ENCODE data around the gene ECE1. TPM values are rescaled to one million over a fixed set of nuclear protein-coding genes. Genes with fewer than 3 reads are reported as not detected.

The ECE1 gene
- total and polyA plus RNA-seq, 10 donors, result 17.2 to 142 (median 105) TPM

- no peak for TF ChIP-seq CTCF (IDR thresholded peaks at IDR 0.05 in 8 of 11, conservative IDR thresholded peaks at IDR 0.05 in 3 of 11)
- TF ChIP-seq POLR2AphosphoS5 (IDR thresholded peaks at IDR 0.05), result peak; percentile 44 to 63 (median 51)
- intact Hi-C loops (cut with DNase I; ENCODE audit: low total_unique reads), result no loop called here
- DNase-seq, result no peak
- Histone ChIP-seq H3K27me3 (replicated peaks in 1 of 7) (no peaks in the 10 kb centered on the region), H3K4me1 (peaks cover 15 to 89% (median 55%) of the 10 kb centered on the region in 6 donors), H3K27ac (peak overlapping the region in 7 of 8 donors; percentile 46 to 81 (median 74)), H3K36me3 (peaks cover 0 to 18% (median 0%) of the 10 kb centered on the region in 6 donors), H3K9me3 (no peaks in the 10 kb centered on the region), H3K4me3 (no peak overlapping the region)
- 76 to 85% (median 84%) methylated on average over 16 of the region's 16 CpGs for whole genome bisulfite sequencing, 5 donors
These were observed 28.5 kb upstream of the ECE1 start for GRCh38 chr1:21318714-21319159.

GRCh38 chr1:21318057-21318713, 27.9 kb upstream of the ECE1 start:
- TF ChIP-seq POLR2A (IDR thresholded peaks at IDR 0.05), result no peak
- TF ChIP-seq POLR2AphosphoS5 (IDR thresholded peaks at IDR 0.05), result no peak
- TF ChIP-seq CTCF (IDR thresholded peaks at IDR 0.05 in 8 of 11, conservative IDR thresholded peaks at IDR 0.05 in 3 of 11), result no peak
- Histone ChIP-seq H3K27me3 (replicated peaks in 1 of 7) (no peaks in the 10 kb centered on the region), H3K27ac (peak overlapping the region in 7 of 8 donors; percentile 66 to 81 (median 74)), H3K36me3 (peaks cover 0 to 18% (median 0%) of the 10 kb centered on the region in 6 donors), H3K4me3 (no peak overlapping the region), H3K9me3 (no peaks in the 10 kb centered on the region), H3K4me1 (peaks cover 9 to 89% (median 52%) of the 10 kb centered on the region in 6 donors)
- no peak for DNase-seq
- intact Hi-C loops (cut with DNase I; ENCODE audit: low total_unique reads), result no loop called here
- WGBS, 5 donors, result 82 to 90% (median 83%) methylated on average over 13 of the region's 13 CpGs

- Histone ChIP-seq H3K27me3 (replicated peaks in 1 of 7) (no peaks in the 10 kb centered on the region), H3K36me3 (peaks cover 0 to 18% (median 0%) of the 10 kb centered on the region in 6 donors), H3K27ac (peak overlapping the region in 7 of 8 donors; percentile 66 to 81 (median 74)), H3K4me1 (peaks cover 4 to 89% (median 50%) of the 10 kb centered on the region in 6 donors), H3K9me3 (no peaks in the 10 kb centered on the region), H3K4me3 (no peak overlapping the region)
- 84 to 89% (median 87%) methylated on average over 9 of the region's 9 CpGs for WGBS, 5 donors
- intact Hi-C loops (cut with DNase I; ENCODE audit: low total_unique reads), result no loop called here
- no peak for TF ChIP-seq POLR2A (IDR thresholded peaks at IDR 0.05)
- DNase-seq, result no peak
These were observed 27.4 kb upstream of the ECE1 start for GRCh38 chr1:21317690-21318043.

- TF ChIP-seq POLR2AphosphoS5 (IDR thresholded peaks at IDR 0.05) (peak; percentile 65 to 78 (median 67)), CTCF (IDR thresholded peaks at IDR 0.05 in 8 of 11, conservative IDR thresholded peaks at IDR 0.05 in 3 of 11) (no peak)
- Histone ChIP-seq H3K4me1 (peaks cover 0 to 89% (median 45%) of the 10 kb centered on the region in 6 donors), H3K36me3 (peaks cover 0 to 18% (median 0%) of the 10 kb centered on the region in 6 donors)
These were observed 26.9 kb upstream of the ECE1 start for GRCh38 chr1:21317035-21317689.

More at GRCh38 chr1:21317035-21317689, 26.9 kb upstream of the ECE1 start:
- 51 to 72% (median 60%) methylated on average over 11 to 16 of the region's 16 CpGs for WGBS, 5 donors
- Histone ChIP-seq H3K27ac (peak overlapping the region in 7 of 8 donors; percentile 66 to 81 (median 74)), H3K4me3 (no peak overlapping the region), H3K27me3 (replicated peaks in 1 of 7) (no peaks in the 10 kb centered on the region), H3K9me3 (no peaks in the 10 kb centered on the region)
- intact Hi-C loops (cut with DNase I; ENCODE audit: low total_unique reads), result no loop called here
- DNase-seq, result no peak

Measured in spleen (tissue), 11 donors.